Large intestine (tissue), 3 donors: ENCODE results near the gene CPNE4. TPM values are rescaled to one million over a fixed set of nuclear protein-coding genes. Genes with fewer than 3 reads are reported as not detected.

Experiments
- DNase-seq, 2 donors: peaks; one replicate each; pipeline versions ENCODE4 v3.0.0 to v3.0.0-alpha.2; 2013
- H3K27ac ChIP-seq: one replicate; pipeline ENCODE4 v1.5.1; 2013; ENCODE audit warnings: low read length
- H3K27me3 ChIP-seq: 2 replicates; pipeline ENCODE4 v1.6.1; 2013; ENCODE audit warnings: low read length; ENCODE audit not compliant: control insufficient read depth, insufficient read depth
- H3K36me3 ChIP-seq: 2 replicates; pipeline ENCODE4 v1.6.1; 2013; ENCODE audit warnings: low read length; ENCODE audit not compliant: control insufficient read depth, insufficient read depth
- H3K4me1 ChIP-seq: one replicate; pipeline ENCODE4 v1.6.1; 2013; ENCODE audit warnings: low read length; ENCODE audit not compliant: control insufficient read depth, insufficient read depth
- H3K4me3 ChIP-seq: one replicate; pipeline ENCODE4 v1.5.1; 2013; ENCODE audit warnings: low read length
- H3K9me3 ChIP-seq: one replicate; pipeline ENCODE4 v1.6.1; 2013; ENCODE audit warnings: mild to moderate bottlenecking, low read depth, low read length, moderate library complexity; ENCODE audit not compliant: control insufficient read depth
- WGBS: methylation state at CpG from one replicate; pipeline ENCODE4 v1.1.5; 2013; ENCODE audit warnings: low lambda C conversion rate; ENCODE audit not compliant: insufficient coverage; 5-methylcytosine and 5-hydroxymethylcytosine counted together
- polyA plus RNA-seq: library from polyadenylated mRNA; unstranded; fragments of 120-200 nt; gene quantifications from one replicate; pipeline ENCODE4 v1.2.1, GENCODE V29; 2013

CPNE4 gene
- polyA plus RNA-seq, 1 donor, result 2.9 TPM

DNA sequence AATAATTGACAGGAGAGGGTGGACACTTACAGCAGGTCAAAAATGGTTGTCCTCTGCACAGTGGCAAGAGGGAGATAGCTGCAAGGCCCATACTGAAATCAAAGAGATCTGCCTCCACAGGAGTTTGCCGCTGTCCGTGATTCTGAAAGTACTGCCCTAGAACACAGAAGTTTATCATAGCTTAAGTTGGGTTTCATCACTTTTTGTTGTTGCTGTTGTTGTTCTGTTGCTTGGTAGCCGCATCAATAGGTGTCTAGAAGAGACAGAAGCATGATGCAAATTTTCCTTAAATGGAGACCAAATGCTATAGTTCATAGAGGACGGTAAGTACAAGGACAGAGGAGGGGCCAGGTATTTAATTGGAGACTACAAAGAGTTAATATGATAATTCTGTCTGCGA, 412.1 kb downstream of the CPNE4 start:
- no peak overlapping the region for H3K27ac ChIP-seq
- no peaks in the 10 kb centered on the region for H3K9me3 ChIP-seq
- 80% methylated on average over 1 of the region's 5 CpGs for WGBS
- no peak overlapping the region for H3K4me3 ChIP-seq
- DNase-seq, result no peak
- H3K36me3 ChIP-seq, result no peaks in the 10 kb centered on the region
- H3K4me1 ChIP-seq, result no peaks in the 10 kb centered on the region
- peaks cover 4% of the 10 kb centered on the region for H3K27me3 ChIP-seq

DNA sequence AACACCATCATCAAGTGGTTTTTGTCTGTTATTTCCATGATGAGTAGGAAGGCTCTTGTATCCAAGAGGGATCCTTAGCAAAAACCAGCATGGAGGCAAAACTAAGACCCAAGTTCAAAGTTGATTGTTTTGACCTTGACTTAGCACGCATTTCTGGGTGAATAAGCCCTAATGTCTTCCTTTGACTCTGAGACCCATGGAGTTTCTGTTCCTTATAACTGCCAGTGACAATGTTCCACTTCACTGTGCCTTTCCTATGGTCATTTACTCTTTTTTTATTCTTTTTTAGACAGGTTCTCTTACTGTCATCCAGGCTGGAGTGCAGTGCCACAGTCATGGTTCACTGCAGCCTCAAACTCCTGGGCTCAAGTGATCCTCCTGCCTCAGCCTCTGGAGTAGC, 413.8 kb downstream of the CPNE4 start:
- WGBS, result 100% methylated on average over 1 of the region's 1 CpG
- Histone ChIP-seq H3K9me3 (no peaks in the 10 kb centered on the region), H3K4me1 (no peaks in the 10 kb centered on the region), H3K36me3 (no peaks in the 10 kb centered on the region), H3K4me3 (no peak overlapping the region), H3K27me3 (peaks cover 4% of the 10 kb centered on the region), H3K27ac (no peak overlapping the region)
- no peak for DNase-seq

DNA sequence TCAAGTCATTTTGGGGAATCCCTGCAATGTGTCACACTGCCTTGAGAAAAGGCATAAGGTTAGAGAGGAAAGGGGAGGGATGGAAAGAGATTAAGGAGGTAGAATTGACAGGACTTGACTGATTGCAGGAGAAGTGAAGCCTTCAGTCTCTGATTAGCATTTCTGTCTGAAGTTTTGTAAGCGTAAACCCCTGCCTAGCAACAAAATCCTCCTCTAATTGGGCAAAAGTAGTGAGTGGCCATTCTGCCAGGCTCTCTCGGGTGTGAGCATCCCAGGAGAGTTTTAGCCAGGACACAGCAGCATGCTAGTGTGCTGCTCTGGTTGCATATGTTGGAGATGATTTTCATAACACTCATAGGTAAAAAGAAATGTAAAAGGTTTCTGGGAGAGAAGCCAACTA, 415.0 kb downstream of the CPNE4 start:
- H3K27ac ChIP-seq, result no peak overlapping the region
- no peaks in the 10 kb centered on the region for H3K4me1 ChIP-seq
- no peak overlapping the region for H3K4me3 ChIP-seq
- whole genome bisulfite sequencing, result no CpG with 5 or more reads among the region's 2 CpGs
- no peaks in the 10 kb centered on the region for H3K36me3 ChIP-seq
- H3K9me3 ChIP-seq, result no peaks in the 10 kb centered on the region
- H3K27me3 ChIP-seq, result peaks cover 4% of the 10 kb centered on the region
- no peak for DNase-seq

DNA sequence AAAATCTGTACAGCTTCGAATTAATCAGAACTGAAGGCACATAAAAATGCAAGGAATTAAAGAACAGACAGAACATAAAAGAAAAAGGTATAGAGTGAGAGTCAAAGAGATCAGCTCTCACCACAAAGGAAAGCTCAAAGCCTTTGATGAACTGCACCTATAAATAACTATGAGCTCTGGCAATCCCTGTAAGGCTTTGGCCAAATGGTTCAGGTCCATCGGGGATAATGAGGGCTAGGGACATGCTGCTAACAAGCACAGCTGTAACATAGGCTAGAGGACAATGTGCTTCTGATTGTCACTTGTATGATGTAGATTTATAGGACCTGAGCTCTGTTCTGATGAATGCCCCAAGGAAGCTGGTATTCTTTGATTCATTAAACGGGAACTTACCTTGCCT, 418.1 kb downstream of the CPNE4 start:
- Histone ChIP-seq H3K36me3 (no peaks in the 10 kb centered on the region), H3K27me3 (peaks cover 4% of the 10 kb centered on the region), H3K4me3 (no peak overlapping the region), H3K9me3 (no peaks in the 10 kb centered on the region), H3K4me1 (no peaks in the 10 kb centered on the region), H3K27ac (no peak overlapping the region)
- WGBS, result no CpG with 5 or more reads among the region's 3 CpGs
- no peak for DNase-seq

DNA sequence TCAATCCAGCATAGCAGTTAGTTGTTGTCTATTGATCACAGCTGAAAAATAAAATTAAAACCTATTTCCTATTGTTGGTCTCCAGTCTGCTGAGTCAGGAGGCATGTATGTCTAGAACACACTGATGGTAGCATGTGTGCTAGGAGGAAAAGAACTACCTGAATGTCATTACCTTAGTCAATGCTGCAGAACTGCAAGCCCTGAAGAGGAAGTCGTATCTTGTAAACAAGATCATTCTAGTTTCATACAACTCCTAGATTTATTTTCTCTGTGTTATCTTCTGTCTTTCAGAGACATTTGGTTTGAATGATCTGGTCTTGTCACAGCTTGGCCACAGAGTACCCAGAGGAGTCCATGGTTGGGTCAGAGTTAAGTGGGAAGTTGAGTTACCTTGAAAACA, 422.1 kb downstream of the CPNE4 start:
- Histone ChIP-seq H3K27ac (no peak overlapping the region), H3K4me1 (no peaks in the 10 kb centered on the region), H3K9me3 (no peaks in the 10 kb centered on the region), H3K36me3 (no peaks in the 10 kb centered on the region), H3K27me3 (no peaks in the 10 kb centered on the region), H3K4me3 (no peak overlapping the region)
- no CpG with 5 or more reads among the region's 1 CpG for WGBS
- DNase-seq, result no peak

DNA sequence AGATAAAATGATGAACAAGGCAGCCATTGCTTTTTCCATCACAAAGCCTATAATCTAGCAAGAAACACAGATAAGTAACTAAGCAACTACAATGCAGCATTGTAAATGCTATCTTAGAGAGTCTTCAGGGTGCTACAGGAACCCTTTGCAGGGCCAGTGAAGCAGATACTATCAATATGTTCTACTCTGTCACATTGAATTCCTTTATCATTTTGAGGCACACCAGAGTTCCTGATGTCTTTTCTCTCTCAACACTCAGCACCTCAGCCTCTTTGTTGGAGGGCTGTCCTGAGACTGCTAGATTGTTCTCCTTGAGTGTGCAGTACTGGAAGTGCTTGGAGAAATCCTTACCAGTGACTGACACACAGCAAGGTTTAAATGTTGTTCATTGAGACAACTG, 424.6 kb downstream of the CPNE4 start:
- Histone ChIP-seq H3K27ac (no peak overlapping the region), H3K36me3 (no peaks in the 10 kb centered on the region), H3K27me3 (no peaks in the 10 kb centered on the region), H3K4me3 (no peak overlapping the region), H3K4me1 (no peaks in the 10 kb centered on the region), H3K9me3 (no peaks in the 10 kb centered on the region)
- no peak for DNase-seq

DNA sequence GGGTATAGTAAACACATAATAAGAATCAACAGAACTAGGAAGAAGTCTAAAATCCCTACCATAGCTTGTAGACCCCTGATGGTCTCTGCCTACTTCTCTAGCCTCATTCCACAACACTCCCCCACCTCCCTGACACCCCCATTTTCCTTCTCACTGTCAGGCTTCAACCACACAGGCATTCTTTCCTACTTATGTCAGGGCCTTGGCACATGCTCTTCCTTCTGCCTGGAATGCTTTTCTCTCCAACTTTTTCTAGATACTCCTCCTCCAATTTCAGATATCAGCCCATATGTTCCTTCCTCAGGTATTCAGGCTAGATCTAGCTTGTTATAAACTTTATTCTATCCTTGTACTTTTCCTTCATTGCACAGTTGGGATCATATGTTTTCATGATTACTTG, 426.1 kb downstream of the CPNE4 start:
- H3K27me3 ChIP-seq, result no peaks in the 10 kb centered on the region
- no peaks in the 10 kb centered on the region for H3K4me1 ChIP-seq
- no peak for DNase-seq
- no peak overlapping the region for H3K27ac ChIP-seq
- no peak overlapping the region for H3K4me3 ChIP-seq
- H3K36me3 ChIP-seq, result no peaks in the 10 kb centered on the region
- H3K9me3 ChIP-seq, result no peaks in the 10 kb centered on the region

DNA sequence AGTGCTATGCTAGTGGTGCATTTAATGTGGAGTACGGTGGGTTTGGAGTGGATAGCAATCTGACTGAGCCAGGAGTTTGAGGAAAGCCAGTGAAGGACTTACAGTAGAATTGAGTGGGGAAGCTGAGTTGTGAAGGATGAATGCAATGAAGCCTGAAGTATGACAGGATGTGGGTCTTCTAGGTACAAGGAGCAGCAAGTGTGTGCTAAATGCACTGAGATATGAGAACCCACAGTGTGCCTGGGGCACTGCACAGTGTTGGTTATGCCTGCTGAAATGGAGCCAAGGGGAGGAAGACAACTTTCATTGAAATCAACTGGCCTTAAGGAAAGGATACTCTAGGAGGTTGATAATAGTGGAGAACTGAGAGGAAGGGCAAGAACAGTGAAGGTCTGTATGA, 426.5 kb downstream of the CPNE4 start:
- no peaks in the 10 kb centered on the region for H3K27me3 ChIP-seq
- DNase-seq, result no peak

DNA sequence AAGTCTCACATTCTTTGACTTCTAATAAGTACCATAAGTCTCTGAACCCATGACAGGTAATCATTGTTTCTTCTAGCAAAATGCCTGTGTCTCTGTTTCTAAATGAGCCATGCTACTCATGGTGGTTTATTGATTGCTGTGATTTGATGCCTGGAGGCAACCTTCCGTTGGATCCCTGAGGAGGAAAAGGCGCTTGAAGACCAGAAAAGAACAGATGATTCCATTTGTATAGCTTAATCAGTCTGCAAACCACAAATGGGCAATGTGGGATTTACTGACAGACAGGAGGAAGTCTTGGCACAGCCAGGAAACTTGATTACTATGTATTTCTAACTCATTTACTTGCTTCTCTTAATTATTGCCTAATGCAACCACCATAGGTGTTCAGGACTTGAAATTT, 428.9 kb downstream of the CPNE4 start:
- no peak overlapping the region for H3K27ac ChIP-seq
- no peak for DNase-seq
- H3K9me3 ChIP-seq, result no peaks in the 10 kb centered on the region
- H3K4me1 ChIP-seq, result no peaks in the 10 kb centered on the region
- peaks cover 2% of the 10 kb centered on the region for H3K27me3 ChIP-seq
- no peak overlapping the region for H3K4me3 ChIP-seq
- no peaks in the 10 kb centered on the region for H3K36me3 ChIP-seq
- 85% methylated on average over 2 of the region's 2 CpGs for WGBS

More for the DNA sequence above, 426.5 kb downstream of the CPNE4 start:
- H3K9me3 ChIP-seq, result no peaks in the 10 kb centered on the region
- H3K4me3 ChIP-seq, result no peak overlapping the region
- no peaks in the 10 kb centered on the region for H3K36me3 ChIP-seq
- no peaks in the 10 kb centered on the region for H3K4me1 ChIP-seq
- no peak overlapping the region for H3K27ac ChIP-seq
- WGBS, result no CpG with 5 or more reads among the region's 1 CpG

DNA sequence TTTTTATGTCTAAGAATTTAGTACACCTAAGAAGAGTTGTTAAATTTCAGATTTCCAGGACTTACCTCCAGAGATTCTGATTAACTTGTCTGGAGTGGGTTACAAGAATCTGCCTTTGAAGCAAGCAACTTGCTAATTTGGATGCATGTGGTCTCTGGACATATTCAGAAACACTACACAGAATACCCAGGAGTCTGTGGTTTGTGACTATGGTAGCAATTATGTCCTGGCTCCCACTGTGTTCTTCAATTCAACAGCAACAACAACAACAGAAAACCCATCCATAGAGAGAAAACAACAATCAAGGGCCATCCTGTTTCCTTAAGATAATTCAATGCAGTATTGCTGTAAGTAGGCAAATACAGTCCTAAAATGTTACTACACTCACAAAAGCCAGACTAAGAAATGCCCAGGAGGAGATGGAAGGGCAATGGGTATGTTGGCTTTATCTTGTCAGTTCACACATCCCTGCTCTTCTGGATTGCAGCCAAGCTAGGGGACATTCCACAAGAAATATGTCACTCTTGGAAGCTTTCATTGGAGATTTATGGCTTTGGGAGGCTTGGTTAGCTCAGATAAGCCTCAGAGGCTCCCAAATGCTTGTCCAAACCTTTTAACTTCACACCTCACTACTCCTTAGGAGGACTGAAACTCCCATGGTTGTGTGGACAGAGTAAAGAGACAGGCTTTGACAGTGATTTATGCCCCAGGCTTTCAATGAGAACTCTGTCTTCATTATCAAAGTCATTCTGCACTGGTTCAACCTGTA, 432.6 kb downstream of the CPNE4 start:
- Histone ChIP-seq H3K9me3 (no peaks in the 10 kb centered on the region), H3K4me3 (no peak overlapping the region), H3K27me3 (peaks cover 2% of the 10 kb centered on the region), H3K36me3 (no peaks in the 10 kb centered on the region), H3K27ac (no peak overlapping the region), H3K4me1 (no peaks in the 10 kb centered on the region)
- no peak for DNase-seq

DNA sequence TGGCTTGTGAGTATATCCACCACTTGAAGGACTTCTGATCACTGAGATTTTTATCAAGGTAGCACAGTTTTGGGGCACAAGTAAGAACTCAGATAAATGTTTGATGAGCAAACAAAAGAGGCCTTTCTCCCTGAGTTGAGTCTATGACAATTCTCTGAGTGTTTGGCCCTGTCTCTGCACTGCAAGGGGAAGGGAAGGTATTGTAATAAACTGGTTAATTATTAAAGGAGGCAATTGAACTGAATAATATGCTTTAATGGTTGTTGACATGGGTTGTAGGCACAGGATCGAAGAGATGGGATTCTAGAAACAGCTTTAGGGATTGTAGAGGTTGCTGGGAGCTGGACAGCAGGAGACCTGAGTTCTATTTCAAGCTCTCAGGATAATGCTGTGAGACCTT, 437.0 kb downstream of the CPNE4 start:
- H3K4me1 ChIP-seq, result no peaks in the 10 kb centered on the region
- no peak overlapping the region for H3K27ac ChIP-seq
- H3K4me3 ChIP-seq, result no peak overlapping the region
- peaks cover 2% of the 10 kb centered on the region for H3K27me3 ChIP-seq
- H3K9me3 ChIP-seq, result no peaks in the 10 kb centered on the region
- H3K36me3 ChIP-seq, result no peaks in the 10 kb centered on the region
- DNase-seq, result peak in 1 of 2 donors; percentile 42
- no CpG with 5 or more reads among the region's 1 CpG for WGBS
